Measurements from ENCODE around the gene SPIB. TPM values are rescaled to one million over a fixed set of nuclear protein-coding genes. Genes with fewer than 3 reads are reported as not detected.
"Not testable (repeated sequence)": the region's sequence is repeated elsewhere in the genome, so short reads cannot be mapped to it uniquely, and the experiment has no call there.

The SPIB gene
- polyA plus RNA-seq, 3 donors: 0.34 to 1.4 (median 0.46) TPM

GRCh38 chr19:50457300-50457699 is 38.6 kb downstream of the SPIB start:
- no peak overlapping the region for H3K27ac ChIP-seq (ENCODE audit: low read depth, low read length)
- 79 to 85% (median 84%) methylated on average over 5 of the region's 5 CpGs for WGBS, 3 donors

- no peak overlapping the region for H3K27ac ChIP-seq (ENCODE audit: low read depth, low read length)
- 34 to 46% (median 45%) methylated on average over 50 of the region's 50 CpGs for WGBS, 3 donors
Measured at GRCh38 chr19:50458396-50459066, 39.8 kb downstream of the SPIB start.

- WGBS, 3 donors: 43 to 71% (median 66%) methylated on average over 31 to 32 of the region's 32 CpGs
- H3K27ac ChIP-seq (ENCODE audit: low read depth, low read length): no peak overlapping the region
Measured at GRCh38 chr19:50459067-50459456, 40.3 kb downstream of the SPIB start.

GRCh38 chr19:50459638-50460037 is 40.9 kb downstream of the SPIB start:
- WGBS, 3 donors: 11 to 61% (median 33%) methylated on average over 1 of the region's 1 CpG
- H3K27ac ChIP-seq (ENCODE audit: low read depth, low read length): no peak overlapping the region

- 25 to 40% (median 32%) methylated on average over 13 of the region's 13 CpGs for WGBS, 3 donors
Measured at GRCh38 chr19:50460161-50460765, 41.5 kb downstream of the SPIB start.

GRCh38 chr19:50461066-50461875 is 42.5 kb downstream of the SPIB start:
- WGBS, 3 donors: 29 to 34% (median 31%) methylated on average over 28 of the region's 28 CpGs

More at GRCh38 chr19:50460161-50460765, 41.5 kb downstream of the SPIB start:
- no peak overlapping the region for H3K27ac ChIP-seq (ENCODE audit: low read depth, low read length)

GRCh38 chr19:50462970-50463369 is 44.2 kb downstream of the SPIB start:
- 68 to 74% (median 73%) methylated on average over 7 of the region's 7 CpGs for WGBS, 3 donors

More at GRCh38 chr19:50461066-50461875, 42.5 kb downstream of the SPIB start:
- no peak overlapping the region for H3K27ac ChIP-seq (ENCODE audit: low read depth, low read length)

GRCh38 chr19:50464348-50464747 is 45.6 kb downstream of the SPIB start:
- WGBS, 3 donors: 72 to 84% (median 80%) methylated on average over 18 to 19 of the region's 19 CpGs
- H3K27ac ChIP-seq (ENCODE audit: low read depth, low read length): no peak overlapping the region

More at GRCh38 chr19:50462970-50463369, 44.2 kb downstream of the SPIB start:
- H3K27ac ChIP-seq (ENCODE audit: low read depth, low read length): no peak overlapping the region

GRCh38 chr19:50465000-50465399 is 46.3 kb downstream of the SPIB start:
- no peak overlapping the region for H3K27ac ChIP-seq (ENCODE audit: low read depth, low read length)
- 84 to 88% (median 84%) methylated on average over 13 of the region's 13 CpGs for WGBS, 3 donors

- H3K27ac ChIP-seq (ENCODE audit: low read depth, low read length): no peak overlapping the region
- WGBS, 3 donors: 53 to 57% (median 54%) methylated on average over 29 of the region's 29 CpGs
Measured at GRCh38 chr19:50465986-50466705, 47.4 kb downstream of the SPIB start.

GRCh38 chr19:50466706-50467039 is 47.9 kb downstream of the SPIB start:
- 77 to 86% (median 81%) methylated on average over 11 of the region's 11 CpGs for WGBS, 3 donors
- no peak overlapping the region for H3K27ac ChIP-seq (ENCODE audit: low read depth, low read length)

- no peak overlapping the region for H3K27ac ChIP-seq (ENCODE audit: low read depth, low read length)
- WGBS, 3 donors: 72 to 81% (median 76%) methylated on average over 18 of the region's 18 CpGs
Measured at GRCh38 chr19:50467566-50467965, 48.8 kb downstream of the SPIB start.

GRCh38 chr19:50468818-50469217 is 50.1 kb downstream of the SPIB start:
- H3K27ac ChIP-seq (ENCODE audit: low read depth, low read length): no peak overlapping the region
- WGBS, 3 donors: 86 to 90% (median 87%) methylated on average over 6 of the region's 6 CpGs

- 69 to 75% (median 74%) methylated on average over 3 of the region's 3 CpGs for whole genome bisulfite sequencing, 3 donors
- H3K27ac ChIP-seq (ENCODE audit: low read depth, low read length): not testable (repeated sequence)
Measured at GRCh38 chr19:50473336-50473735, 54.6 kb downstream of the SPIB start.

GRCh38 chr19:50475101-50475568 is 56.4 kb downstream of the SPIB start:
- 73 to 82% (median 77%) methylated on average over 12 of the region's 12 CpGs for WGBS, 3 donors
- H3K27ac ChIP-seq (ENCODE audit: low read depth, low read length): no peak overlapping the region

GRCh38 chr19:50475736-50476223 is 57.0 kb downstream of the SPIB start:
- H3K27ac ChIP-seq (ENCODE audit: low read depth, low read length): no peak overlapping the region
- 66 to 77% (median 73%) methylated on average over 22 to 29 of the region's 29 CpGs for WGBS, 3 donors

GRCh38 chr19:50476224-50476906 is 57.6 kb downstream of the SPIB start, which contains the start of the genes EMC10 and GARIN5A:
TSS of gene EMC10 (plus strand) at chr19:50476507. CDS start at chr19:50476545, 38 bp downstream.
TSS of gene GARIN5A (minus strand) at chr19:50476848. CDS start at chr19:50476388, 460 bp downstream.
- WGBS, 3 donors: 2 to 4% (median 3%) methylated on average over 48 to 58 of the region's 58 CpGs
- no peak within 1 kb of the TSS for H3K27ac ChIP-seq (ENCODE audit: low read depth, low read length)

- no peak overlapping the region for H3K27ac ChIP-seq (ENCODE audit: low read depth, low read length)
- WGBS, 3 donors: 19 to 26% (median 20%) methylated on average over 20 of the region's 20 CpGs
Measured at GRCh38 chr19:50476907-50477238, 58.1 kb downstream of the SPIB start.
